ENCODE measurements around the gene AIMP2. TPM values are rescaled to one million over a fixed set of nuclear protein-coding genes. Genes with fewer than 3 reads are reported as not detected.

AIMP2 gene
- total and polyA plus RNA-seq, 2 of the 8 experiments (the other 6 are each of a cell fraction or from before 2014, with no cell fraction given) = 85.6 to 99.0 TPM

Small RNA genes lying within 50 kb of the gene (small RNA-seq; reads per million reads assigned to genes)
- gene RF00019 (ENCODE audit: insufficient read depth) = not detected
- gene RNU6-218P (ENCODE audit: insufficient read depth) = not detected
- gene SNORA80D (ENCODE audit: insufficient read depth) = not detected

Other genes with a start within 250 kb of the AIMP2 start
- 29.6 and 31.4 TPM in 2 replicates for gene RNF216, start 227.6 kb upstream of the AIMP2 start, total RNA-seq (2021; fragmentation: NEBNext Ultra II Directional; extraction: Animal tissue kit (Norgen Biotek cat#: 25700))
- 10.8 and 11.8 TPM in 2 replicates for gene RNF216, start 227.6 kb upstream of the AIMP2 start, polyA plus RNA-seq (2011; rRNA removed)
- gene OCM, start 128.5 kb upstream of the AIMP2 start, total RNA-seq (2021; fragmentation: NEBNext Ultra II Directional; extraction: Animal tissue kit (Norgen Biotek cat#: 25700)) = not detected in 2 replicates
- gene OCM, start 128.5 kb upstream of the AIMP2 start, polyA plus RNA-seq (2011; rRNA removed) = not detected in 2 replicates
- gene CCZ1, start 110.5 kb upstream of the AIMP2 start, total RNA-seq (2021; fragmentation: NEBNext Ultra II Directional; extraction: Animal tissue kit (Norgen Biotek cat#: 25700)) = 150 and 163 TPM in 2 replicates
- 33.6 and 56.3 TPM in 2 replicates for gene CCZ1, start 110.5 kb upstream of the AIMP2 start, polyA plus RNA-seq (2011; rRNA removed)
- 0.17 and 0.45 TPM in 2 replicates for gene RSPH10B, start 38.6 kb upstream of the AIMP2 start, total RNA-seq (2021; fragmentation: NEBNext Ultra II Directional; extraction: Animal tissue kit (Norgen Biotek cat#: 25700))
- 0.17 and 0.25 TPM in 2 replicates for gene RSPH10B, start 38.6 kb upstream of the AIMP2 start, polyA plus RNA-seq (2011; rRNA removed)
- 11.1 and 12.1 TPM in 2 replicates for gene PMS2, start 223 bp upstream of the AIMP2 start, total RNA-seq (2021; fragmentation: NEBNext Ultra II Directional; extraction: Animal tissue kit (Norgen Biotek cat#: 25700))
- gene PMS2, start 223 bp upstream of the AIMP2 start, polyA plus RNA-seq (2011; rRNA removed) = 3.3 and 4.8 TPM in 2 replicates
- gene ANKRD61, start 22.1 kb downstream of the AIMP2 start, total RNA-seq (2021; fragmentation: NEBNext Ultra II Directional; extraction: Animal tissue kit (Norgen Biotek cat#: 25700)) = 0.32 and 0.42 TPM in 2 replicates
- 0.23 and 0.24 TPM in 2 replicates for gene ANKRD61, start 22.1 kb downstream of the AIMP2 start, polyA plus RNA-seq (2011; rRNA removed)
- 93.4 and 104 TPM in 2 replicates for gene EIF2AK1, start 49.9 kb downstream of the AIMP2 start, total RNA-seq (2021; fragmentation: NEBNext Ultra II Directional; extraction: Animal tissue kit (Norgen Biotek cat#: 25700))
- 39.2 and 53.5 TPM in 2 replicates for gene EIF2AK1, start 49.9 kb downstream of the AIMP2 start, polyA plus RNA-seq (2011; rRNA removed)
- gene USP42, start 95.7 kb downstream of the AIMP2 start, total RNA-seq (2021; fragmentation: NEBNext Ultra II Directional; extraction: Animal tissue kit (Norgen Biotek cat#: 25700)) = 16.2 and 16.3 TPM in 2 replicates
- gene USP42, start 95.7 kb downstream of the AIMP2 start, polyA plus RNA-seq (2011; rRNA removed) = 3.6 and 5.1 TPM in 2 replicates

Measured in H1 (cell line).